T-helper 22 cell (primary cell): ENCODE data around the gene SLC44A5.

Experiments used
- DNase-seq: peaks from one replicate; pipeline ENCODE4 v3.0.0-alpha.2; 2020; ENCODE audit warnings: low read depth

Gene SLC44A5

DNA sequence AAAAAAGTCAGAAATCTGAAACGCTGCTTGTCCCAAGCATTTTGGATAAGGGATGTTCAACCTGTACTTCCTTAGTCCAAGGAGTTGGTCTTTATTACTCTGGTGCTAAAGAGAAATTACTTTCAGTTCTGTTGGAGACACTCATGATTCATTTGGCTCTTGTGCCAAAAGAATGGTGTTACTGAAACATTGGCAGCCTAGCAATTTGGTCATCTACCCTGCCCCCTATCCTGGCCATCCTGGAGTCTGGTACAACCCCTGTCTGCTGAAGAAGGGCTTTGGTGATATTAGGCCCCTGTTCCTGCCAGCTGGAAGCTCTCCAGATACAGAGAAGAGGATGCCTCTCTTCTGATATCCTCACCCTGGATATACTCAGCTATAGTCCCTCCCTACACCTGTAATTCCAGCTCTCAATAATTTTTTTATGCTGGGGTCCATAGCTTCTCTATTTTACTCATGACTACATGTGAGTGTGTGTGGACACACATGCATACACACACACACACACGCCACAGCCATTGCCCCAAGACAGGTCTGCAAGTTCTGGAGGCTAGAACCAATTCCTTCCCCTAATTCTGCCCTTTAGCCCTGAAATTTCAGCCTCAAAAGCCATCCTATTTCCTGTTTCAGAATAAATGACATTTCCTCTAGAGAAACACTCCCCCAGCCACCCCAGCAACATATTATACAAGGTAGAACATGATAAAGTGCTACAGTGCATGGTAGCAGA, 436.7 kb downstream of the SLC44A5 start:
- DNase-seq: no peak

DNA sequence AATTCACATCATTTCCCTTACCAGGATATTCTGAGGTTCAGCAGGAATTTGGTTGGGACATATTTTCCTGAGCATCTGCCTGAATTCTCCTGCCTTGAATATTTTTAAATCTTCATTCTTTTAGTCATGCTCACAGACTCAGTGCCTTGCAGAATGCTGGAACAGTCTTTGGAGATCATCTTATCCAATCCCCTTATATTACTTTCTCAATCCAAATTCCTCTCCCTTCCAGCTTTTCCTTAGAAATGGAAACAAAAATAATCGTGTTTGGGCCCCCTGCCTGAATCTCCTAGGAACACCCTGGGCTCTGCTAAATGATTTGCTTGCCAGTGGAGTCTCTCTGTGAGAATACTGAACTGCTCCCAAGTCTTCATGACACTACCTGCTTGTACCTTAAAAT, 438.4 kb downstream of the SLC44A5 start:
- no peak for DNase-seq

DNA sequence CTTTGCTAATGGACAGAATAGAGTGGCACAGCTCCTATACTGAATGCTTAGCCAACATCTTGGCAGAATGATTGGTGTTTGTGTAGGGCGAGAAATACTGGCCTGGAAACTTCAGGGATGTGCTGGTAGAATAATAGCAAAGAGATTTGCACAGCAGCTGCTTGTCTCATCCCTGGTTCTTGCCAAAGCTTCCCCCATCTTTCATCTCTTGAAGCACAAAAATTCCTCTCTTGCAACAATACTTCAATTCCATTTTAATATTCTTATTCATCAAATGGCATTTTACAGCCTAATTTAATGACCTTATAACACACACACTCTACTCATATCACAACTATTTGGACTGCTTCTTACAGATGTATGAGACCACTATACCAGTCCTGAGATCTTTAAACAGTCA, 439.0 kb downstream of the SLC44A5 start:
- DNase-seq: no peak

DNA sequence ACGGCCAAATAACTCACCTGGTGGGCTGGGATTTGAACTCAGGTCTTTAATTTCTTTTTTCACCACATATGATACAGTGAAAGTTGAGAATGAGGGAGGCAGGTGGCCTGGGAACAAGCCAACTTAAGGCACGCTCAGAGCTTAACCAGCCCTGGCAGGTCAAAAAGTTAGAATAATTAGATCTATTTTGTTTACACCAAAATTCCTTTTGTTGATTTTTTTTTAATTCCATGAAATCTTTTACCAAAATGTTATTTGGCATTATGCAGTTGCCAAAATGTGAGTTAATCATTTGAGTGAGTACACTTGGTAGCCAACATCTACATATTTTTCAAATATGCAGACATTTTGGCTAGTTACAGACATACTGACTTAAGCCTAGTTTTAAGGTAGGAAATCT, 439.9 kb downstream of the SLC44A5 start:
- no peak for DNase-seq

DNA sequence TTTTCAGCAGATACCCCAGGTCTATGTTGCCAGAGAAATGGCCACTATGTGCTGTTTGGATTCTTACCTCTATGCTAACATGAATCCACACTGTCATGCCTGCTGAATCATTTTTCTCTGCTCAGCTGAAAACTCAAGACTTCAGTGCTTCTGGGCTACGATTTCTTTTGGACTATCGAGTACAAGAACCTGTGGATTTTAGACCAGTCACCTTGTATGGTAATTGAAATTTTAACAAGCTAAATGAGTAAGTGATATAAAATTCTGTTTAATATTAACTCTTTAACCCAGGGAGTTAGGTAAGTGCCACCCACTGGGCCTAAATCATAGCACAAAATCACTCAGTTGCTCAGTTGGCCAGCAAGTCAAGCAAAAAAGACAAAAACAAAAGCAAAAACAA, 440.9 kb downstream of the SLC44A5 start:
- DNase-seq: no peak

DNA sequence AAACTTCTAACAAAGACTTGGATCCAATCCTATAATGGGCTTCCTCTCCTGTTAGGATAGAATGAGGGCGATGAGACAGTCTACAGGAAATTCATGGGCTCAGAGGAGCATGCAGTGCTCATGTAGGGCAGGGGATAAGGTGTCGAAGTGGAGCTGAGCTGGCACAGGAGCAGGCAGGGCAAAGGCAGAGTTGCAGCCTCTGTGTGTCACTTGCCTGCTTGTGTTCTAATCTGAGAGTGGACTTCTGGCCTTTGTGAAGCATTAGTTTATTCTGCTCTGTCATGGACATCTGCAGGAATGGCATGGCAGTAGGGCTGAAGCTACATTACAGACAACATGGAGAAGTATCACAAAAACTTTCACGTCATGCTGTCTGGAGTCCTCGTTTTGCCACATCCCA, 444.1 kb downstream of the SLC44A5 start:
- DNase-seq: no peak

DNA sequence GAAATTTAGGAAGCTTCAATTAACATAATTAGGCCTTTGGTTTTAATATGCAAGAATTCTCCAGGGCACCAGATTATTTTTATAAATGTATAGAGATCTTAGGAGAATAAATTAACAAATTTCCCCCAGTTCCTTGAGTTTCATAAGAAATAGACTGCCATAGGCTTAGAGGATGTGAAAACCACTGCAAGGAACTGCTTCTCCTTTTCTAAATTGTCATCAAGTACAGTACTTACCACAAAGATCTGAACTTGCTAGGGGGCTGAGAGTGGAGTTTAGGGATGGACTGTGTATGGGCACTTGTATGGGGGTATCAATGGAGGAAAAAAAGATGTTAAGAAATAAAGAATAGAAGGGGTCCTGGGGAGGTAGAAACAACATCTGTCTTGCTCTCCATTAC, 445.6 kb downstream of the SLC44A5 start:
- DNase-seq: no peak

DNA sequence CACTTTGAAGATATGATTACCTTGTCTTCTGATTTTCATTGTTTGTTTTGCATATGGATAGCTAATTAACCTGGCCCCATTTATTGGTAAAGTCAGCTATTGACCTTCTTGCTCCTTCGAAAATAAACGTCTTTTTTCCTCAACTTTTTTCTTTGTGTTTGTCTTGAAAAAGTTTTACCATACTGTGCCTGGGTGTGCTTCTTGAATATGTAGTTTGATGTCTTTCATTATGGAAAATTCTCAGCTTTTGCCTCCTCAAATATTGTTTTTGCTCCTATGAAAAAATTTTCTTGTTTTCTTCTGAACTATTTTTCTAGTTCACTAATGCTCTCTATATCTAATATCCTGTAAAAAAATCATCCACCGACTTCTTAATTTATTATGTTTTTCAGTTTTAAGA, 451.8 kb downstream of the SLC44A5 start:
- DNase-seq: no peak
